ENCODE results near the gene TMEM91. TPM values are rescaled to one million over a fixed set of nuclear protein-coding genes. Genes with fewer than 3 reads are reported as not detected.

Gene TMEM91
- total and polyA plus RNA-seq, 9 of the 15 experiments (the other 6 are each of a cell fraction or from before 2014, with no cell fraction given): 1.2 to 5.2 (median 2.7) TPM

DNA sequence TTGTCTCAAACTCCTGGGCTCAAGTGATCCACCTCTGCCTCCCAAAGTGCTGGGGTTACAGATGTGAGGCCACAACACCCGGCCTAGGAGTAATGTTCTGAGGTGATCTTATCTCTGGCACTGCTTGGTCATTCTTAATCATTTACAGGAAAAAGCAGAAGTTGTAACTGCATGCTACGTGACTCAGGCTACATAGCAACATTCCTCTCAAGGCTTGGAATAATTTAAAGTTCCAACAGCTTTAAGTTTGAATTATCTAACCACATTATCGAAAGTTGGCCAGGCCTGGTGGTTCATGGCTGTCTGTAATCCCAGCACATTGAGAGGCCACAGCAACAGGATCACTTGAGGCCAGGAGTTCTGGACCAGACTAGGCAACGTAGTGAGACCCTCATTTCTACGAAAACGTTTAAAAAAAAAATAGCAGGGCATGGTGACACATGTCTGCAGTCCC lies 8.5 kb upstream of the TMEM91 start (continued):
- TF ChIP-seq TAF15 (IDR thresholded peaks at IDR 0.05; ENCODE audit: low read depth, low read length): no peak
- TF ChIP-seq, protein P1, sequence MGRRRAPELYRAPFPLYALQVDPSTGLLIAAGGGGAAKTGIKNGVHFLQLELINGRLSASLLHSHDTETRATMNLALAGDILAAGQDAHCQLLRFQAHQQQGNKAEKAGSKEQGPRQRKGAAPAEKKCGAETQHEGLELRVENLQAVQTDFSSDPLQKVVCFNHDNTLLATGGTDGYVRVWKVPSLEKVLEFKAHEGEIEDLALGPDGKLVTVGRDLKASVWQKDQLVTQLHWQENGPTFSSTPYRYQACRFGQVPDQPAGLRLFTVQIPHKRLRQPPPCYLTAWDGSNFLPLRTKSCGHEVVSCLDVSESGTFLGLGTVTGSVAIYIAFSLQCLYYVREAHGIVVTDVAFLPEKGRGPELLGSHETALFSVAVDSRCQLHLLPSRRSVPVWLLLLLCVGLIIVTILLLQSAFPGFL (CRISPR knock-in tag; IDR thresholded peaks at IDR 0.05): no peak
- no peak for TF ChIP-seq NCOA1 (IDR thresholded peaks at IDR 0.05; ENCODE audit: low read depth)
- TF ChIP-seq, protein P2, sequence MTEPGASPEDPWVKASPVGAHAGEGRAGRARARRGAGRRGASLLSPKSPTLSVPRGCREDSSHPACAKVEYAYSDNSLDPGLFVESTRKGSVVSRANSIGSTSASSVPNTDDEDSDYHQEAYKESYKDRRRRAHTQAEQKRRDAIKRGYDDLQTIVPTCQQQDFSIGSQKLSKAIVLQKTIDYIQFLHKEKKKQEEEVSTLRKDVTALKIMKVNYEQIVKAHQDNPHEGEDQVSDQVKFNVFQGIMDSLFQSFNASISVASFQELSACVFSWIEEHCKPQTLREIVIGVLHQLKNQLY (CRISPR knock-in tag; conservative IDR thresholded peaks at IDR 0.05): no peak
- TF ChIP-seq, protein P3, sequence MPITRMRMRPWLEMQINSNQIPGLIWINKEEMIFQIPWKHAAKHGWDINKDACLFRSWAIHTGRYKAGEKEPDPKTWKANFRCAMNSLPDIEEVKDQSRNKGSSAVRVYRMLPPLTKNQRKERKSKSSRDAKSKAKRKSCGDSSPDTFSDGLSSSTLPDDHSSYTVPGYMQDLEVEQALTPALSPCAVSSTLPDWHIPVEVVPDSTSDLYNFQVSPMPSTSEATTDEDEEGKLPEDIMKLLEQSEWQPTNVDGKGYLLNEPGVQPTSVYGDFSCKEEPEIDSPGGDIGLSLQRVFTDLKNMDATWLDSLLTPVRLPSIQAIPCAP (CRISPR knock-in tag; IDR thresholded peaks at IDR 0.05; ENCODE audit: borderline replicate concordance): no peak
- no peak for TF ChIP-seq PRMT5 (CRISPR knock-in tag; IDR thresholded peaks at IDR 0.05)
- no peak for TF ChIP-seq ZNF24 (IDR thresholded peaks at IDR 0.05)
- TF ChIP-seq FOXA1 (IDR thresholded peaks at IDR 0.05; ENCODE audit: borderline replicate concordance): no peak
- no peak for TF ChIP-seq ZNF282 (CRISPR knock-in tag; IDR thresholded peaks at IDR 0.05)
- no peak for TF ChIP-seq ZNF354B (CRISPR knock-in tag; IDR thresholded peaks at IDR 0.05)
- TF ChIP-seq, protein P4, sequence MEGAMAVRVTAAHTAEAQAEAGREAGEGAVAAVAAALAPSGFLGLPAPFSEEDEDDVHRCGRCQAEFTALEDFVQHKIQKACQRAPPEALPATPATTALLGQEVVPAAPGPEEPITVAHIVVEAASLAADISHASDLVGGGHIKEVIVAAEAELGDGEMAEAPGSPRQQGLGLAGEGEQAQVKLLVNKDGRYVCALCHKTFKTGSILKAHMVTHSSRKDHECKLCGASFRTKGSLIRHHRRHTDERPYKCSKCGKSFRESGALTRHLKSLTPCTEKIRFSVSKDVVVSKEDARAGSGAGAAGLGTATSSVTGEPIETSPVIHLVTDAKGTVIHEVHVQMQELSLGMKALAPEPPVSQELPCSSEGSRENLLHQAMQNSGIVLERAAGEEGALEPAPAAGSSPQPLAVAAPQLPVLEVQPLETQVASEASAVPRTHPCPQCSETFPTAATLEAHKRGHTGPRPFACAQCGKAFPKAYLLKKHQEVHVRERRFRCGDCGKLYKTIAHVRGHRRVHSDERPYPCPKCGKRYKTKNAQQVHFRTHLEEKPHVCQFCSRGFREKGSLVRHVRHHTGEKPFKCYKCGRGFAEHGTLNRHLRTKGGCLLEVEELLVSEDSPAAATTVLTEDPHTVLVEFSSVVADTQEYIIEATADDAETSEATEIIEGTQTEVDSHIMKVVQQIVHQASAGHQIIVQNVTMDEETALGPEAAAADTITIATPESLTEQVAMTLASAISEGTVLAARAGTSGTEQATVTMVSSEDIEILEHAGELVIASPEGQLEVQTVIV (CRISPR knock-in tag; IDR thresholded peaks at IDR 0.05; ENCODE audit: borderline replicate concordance): no peak
- no peak for TF ChIP-seq HLTF (IDR thresholded peaks at IDR 0.05)
- TF ChIP-seq KLF13 (tag; IDR thresholded peaks at IDR 0.05; ENCODE audit: borderline replicate concordance, low read depth): no peak
- TF ChIP-seq ZNF121 (CRISPR knock-in tag; conservative IDR thresholded peaks at IDR 0.05): peak; percentile 59
- no peak for TF ChIP-seq BRD9 (IDR thresholded peaks at IDR 0.05; ENCODE audit: low read depth, partially characterized antibody)
- no peak for TF ChIP-seq MXI1 (IDR thresholded peaks at IDR 0.05; ENCODE audit: low read depth, low read length)
- no peak for TF ChIP-seq RHOXF2B (CRISPR knock-in tag; conservative IDR thresholded peaks at IDR 0.05)
- no peak for TF ChIP-seq SETDB1 (IDR thresholded peaks at IDR 0.05; ENCODE audit: low read length)
- no peak for TF ChIP-seq RBM34 (IDR thresholded peaks at IDR 0.05; ENCODE audit: borderline replicate concordance, insufficient read depth, low read length)
- peak; percentile 28; the same call in 1 of the 2 replicates for TF ChIP-seq RBFOX2 (IDR thresholded peaks at IDR 0.05; ENCODE audit: low read depth, low read length)
- TF ChIP-seq SP2 (IDR thresholded peaks at IDR 0.05; ENCODE audit: extremely low read depth, low read depth, low read length, poor library complexity, severe bottlenecking): no peak
- TF ChIP-seq, protein P5, sequence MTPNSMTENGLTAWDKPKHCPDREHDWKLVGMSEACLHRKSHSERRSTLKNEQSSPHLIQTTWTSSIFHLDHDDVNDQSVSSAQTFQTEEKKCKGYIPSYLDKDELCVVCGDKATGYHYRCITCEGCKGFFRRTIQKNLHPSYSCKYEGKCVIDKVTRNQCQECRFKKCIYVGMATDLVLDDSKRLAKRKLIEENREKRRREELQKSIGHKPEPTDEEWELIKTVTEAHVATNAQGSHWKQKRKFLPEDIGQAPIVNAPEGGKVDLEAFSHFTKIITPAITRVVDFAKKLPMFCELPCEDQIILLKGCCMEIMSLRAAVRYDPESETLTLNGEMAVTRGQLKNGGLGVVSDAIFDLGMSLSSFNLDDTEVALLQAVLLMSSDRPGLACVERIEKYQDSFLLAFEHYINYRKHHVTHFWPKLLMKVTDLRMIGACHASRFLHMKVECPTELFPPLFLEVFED (CRISPR knock-in tag; conservative IDR thresholded peaks at IDR 0.05): no peak
- no peak for TF ChIP-seq HMG20A (CRISPR knock-in tag; conservative IDR thresholded peaks at IDR 0.05)
- TF ChIP-seq ZKSCAN3 (CRISPR knock-in tag; IDR thresholded peaks at IDR 0.05): no peak
- peak; percentile 22; the same call in 1 of the 2 replicates for TF ChIP-seq ZNF384 (IDR thresholded peaks at IDR 0.05; ENCODE audit: low read depth, low read length)
- TF ChIP-seq ZNF3 (CRISPR knock-in tag; IDR thresholded peaks at IDR 0.05): no peak

Data from K562 (cell line).